Stimulated activated naive B cell treated with anti-CD40 and anti-IgM and Interleukin-4, amounts not matched to agents 10 μg/mL and 1 μg/mL and 100 μg/mL, for 72 hours (primary cell): Measurements from ENCODE around the gene POU6F2.

Source experiments
- ATAC-seq, 2 donors: fragments of 150-1000 bp; cut with Tn5 transposase; replicated peaks; 2 replicates each; pipeline ENCODE4 v1.10.0; 2021; ENCODE audit warnings: moderate library complexity in 1 of 2
- DNase-seq: peaks from one replicate; pipeline ENCODE4 v3.0.0; 2021
- H3K27ac Mint-ChIP-seq: one replicate; pipeline ENCODE4 v1.8.0; 2022; ENCODE audit warnings: mild to moderate bottlenecking, mixed read lengths
- H3K27me3 Mint-ChIP-seq, 2 donors: one replicate each; pipeline ENCODE4 v1.8.0; 2022; ENCODE audit warnings: mixed read lengths in 2 of 2
- H3K36me3 Mint-ChIP-seq, 2 donors: one replicate each; pipeline ENCODE4 v1.8.0; 2022; ENCODE audit warnings: mixed read lengths in 2 of 2, mild to moderate bottlenecking in 1 of 2
- H3K4me1 Mint-ChIP-seq, 2 donors: one replicate each; pipeline ENCODE4 v1.8.0; 2022; ENCODE audit warnings: mixed read lengths in 2 of 2, mild to moderate bottlenecking in 1 of 2
- H3K4me3 Mint-ChIP-seq, 2 donors: one replicate each; pipeline ENCODE4 v1.8.0; 2022; ENCODE audit warnings: mild to moderate bottlenecking in 2 of 2, mixed read lengths in 2 of 2, moderate library complexity in 1 of 2
- H3K9me3 Mint-ChIP-seq, 2 donors: one replicate each; pipeline ENCODE4 v1.8.0; 2022; ENCODE audit warnings: mixed read lengths in 2 of 2, mild to moderate bottlenecking in 1 of 2

Gene POU6F2

GRCh38 chr7:39394105-39394680 is 416.5 kb downstream of the POU6F2 start:
- no peak for ATAC-seq
- Mint-ChIP-seq H3K36me3 (no peaks in the 10 kb centered on the region), H3K4me3 (no peak overlapping the region), H3K4me1 (no peaks in the 10 kb centered on the region), H3K27me3 (peaks cover 26 to 28% of the 10 kb centered on the region in 2 donors), H3K9me3 (no peaks in the 10 kb centered on the region), H3K27ac (no peak overlapping the region)
- DNase-seq = no peak

DNA sequence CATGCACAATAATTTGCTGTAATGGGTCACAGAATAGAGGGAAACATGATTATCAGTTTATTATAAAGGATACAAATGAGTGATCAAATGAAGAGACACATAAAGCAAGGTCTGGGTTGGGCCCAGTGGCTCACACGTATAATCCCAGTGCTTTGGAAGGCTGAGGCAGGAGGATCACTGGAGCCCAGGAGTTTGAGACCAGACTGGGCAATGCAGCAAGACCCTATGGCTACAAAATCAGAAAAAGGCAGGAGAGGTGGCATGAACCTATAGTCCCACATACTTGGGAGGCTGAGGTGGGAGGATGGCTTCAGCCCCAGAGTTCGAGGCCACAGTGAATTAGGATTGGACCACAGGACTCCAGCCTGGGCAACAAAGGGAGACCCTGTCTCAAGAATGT is 421.7 kb downstream of the POU6F2 start:
- H3K27me3 Mint-ChIP-seq = peaks cover 26 to 28% of the 10 kb centered on the region in 2 donors
- no peak for ATAC-seq
- no peaks in the 10 kb centered on the region for H3K36me3 Mint-ChIP-seq
- H3K27ac Mint-ChIP-seq = no peak overlapping the region
- DNase-seq = no peak
- no peak overlapping the region for H3K4me3 Mint-ChIP-seq
- no peaks in the 10 kb centered on the region for H3K9me3 Mint-ChIP-seq
- H3K4me1 Mint-ChIP-seq = no peaks in the 10 kb centered on the region

DNA sequence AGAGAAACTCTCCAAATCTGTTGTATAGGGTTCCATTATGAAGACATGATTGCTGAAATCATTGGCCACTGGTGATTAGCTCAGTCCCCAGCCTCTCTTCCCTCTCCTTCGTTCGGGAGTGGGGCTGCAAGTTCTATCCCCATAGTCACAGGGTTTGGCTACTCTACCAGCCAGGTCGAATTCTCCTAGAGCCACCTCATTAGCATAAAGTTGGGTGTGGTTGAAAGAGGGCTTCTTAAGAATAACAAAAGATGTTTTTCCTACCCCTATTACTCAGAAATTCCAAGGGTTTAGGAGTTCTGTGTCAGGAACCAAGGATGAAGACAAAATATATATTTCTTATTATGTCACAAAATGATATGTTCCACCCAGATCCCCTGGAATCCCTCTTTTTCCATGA is 422.3 kb downstream of the POU6F2 start:
- H3K4me1 Mint-ChIP-seq = no peaks in the 10 kb centered on the region

GRCh38 chr7:39400836-39401235 is 423.1 kb downstream of the POU6F2 start:
- peaks cover 13 to 22% of the 10 kb centered on the region in 2 donors for H3K27me3 Mint-ChIP-seq
- DNase-seq (no peak), ATAC-seq (no peak)
- no peaks in the 10 kb centered on the region for H3K4me1 Mint-ChIP-seq
- H3K9me3 Mint-ChIP-seq = no peaks in the 10 kb centered on the region
- H3K4me3 Mint-ChIP-seq = no peak overlapping the region
- H3K36me3 Mint-ChIP-seq = no peaks in the 10 kb centered on the region
- H3K27ac Mint-ChIP-seq = no peak overlapping the region

More for the DNA sequence above, 422.3 kb downstream of the POU6F2 start:
- Mint-ChIP-seq H3K9me3 (no peaks in the 10 kb centered on the region), H3K27me3 (peaks cover 20 to 23% of the 10 kb centered on the region in 2 donors), H3K4me3 (no peak overlapping the region), H3K36me3 (no peaks in the 10 kb centered on the region), H3K27ac (no peak overlapping the region)
- no peak for DNase-seq
- ATAC-seq = no peak

DNA sequence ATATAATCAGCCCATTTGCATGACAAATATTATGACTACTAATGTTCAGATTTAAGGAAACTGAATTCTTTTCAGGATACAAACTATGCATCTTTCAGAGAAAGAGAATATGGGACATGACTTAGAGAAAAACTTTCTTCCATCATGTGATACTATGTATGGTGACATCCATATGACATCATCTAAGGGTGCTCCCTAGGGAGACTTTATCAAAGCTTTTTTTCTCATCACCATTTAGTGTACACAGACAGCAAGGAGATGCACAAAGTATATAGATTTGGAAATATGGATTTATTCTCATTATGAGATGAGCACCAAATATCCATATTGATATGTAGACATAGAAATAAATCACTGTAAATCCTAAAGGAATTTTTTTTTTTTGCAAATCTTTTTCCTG is 424.3 kb downstream of the POU6F2 start:
- Mint-ChIP-seq H3K27me3 (peaks cover 19 to 25% of the 10 kb centered on the region in 2 donors), H3K27ac (no peak overlapping the region), H3K36me3 (no peaks in the 10 kb centered on the region), H3K4me1 (no peaks in the 10 kb centered on the region), H3K4me3 (no peak overlapping the region), H3K9me3 (no peaks in the 10 kb centered on the region)
- no peak for DNase-seq
- ATAC-seq = no peak

- ATAC-seq (no peak), DNase-seq (no peak)
- no peak overlapping the region for H3K4me3 Mint-ChIP-seq
- H3K4me1 Mint-ChIP-seq = no peaks in the 10 kb centered on the region
- H3K9me3 Mint-ChIP-seq = no peaks in the 10 kb centered on the region
- no peaks in the 10 kb centered on the region for H3K36me3 Mint-ChIP-seq
- peaks cover 6 to 16% of the 10 kb centered on the region in 2 donors for H3K27me3 Mint-ChIP-seq
- H3K27ac Mint-ChIP-seq = no peak overlapping the region
Observed at GRCh38 chr7:39404907-39405306, 427.2 kb downstream of the POU6F2 start.

- Mint-ChIP-seq H3K27ac (no peak overlapping the region), H3K4me3 (no peak overlapping the region)
- no peak for ATAC-seq
Observed at GRCh38 chr7:39405581-39405980, 427.9 kb downstream of the POU6F2 start.

GRCh38 chr7:39406467-39406866 is 428.8 kb downstream of the POU6F2 start:
- Mint-ChIP-seq H3K4me1 (no peaks in the 10 kb centered on the region), H3K9me3 (no peaks in the 10 kb centered on the region), H3K27ac (no peak overlapping the region), H3K27me3 (peaks cover 6 to 16% of the 10 kb centered on the region in 2 donors), H3K36me3 (no peaks in the 10 kb centered on the region), H3K4me3 (no peak overlapping the region)
- ATAC-seq = no peak
- no peak for DNase-seq

More at GRCh38 chr7:39405581-39405980, 427.9 kb downstream of the POU6F2 start:
- peaks cover 6 to 16% of the 10 kb centered on the region in 2 donors for H3K27me3 Mint-ChIP-seq
- H3K9me3 Mint-ChIP-seq = no peaks in the 10 kb centered on the region
- no peak for DNase-seq
- no peaks in the 10 kb centered on the region for H3K4me1 Mint-ChIP-seq
- no peaks in the 10 kb centered on the region for H3K36me3 Mint-ChIP-seq

GRCh38 chr7:39407137-39407536 is 429.4 kb downstream of the POU6F2 start:
- no peaks in the 10 kb centered on the region for H3K36me3 Mint-ChIP-seq
- ATAC-seq (no peak), DNase-seq (no peak)
- H3K27me3 Mint-ChIP-seq = peaks cover 6 to 16% of the 10 kb centered on the region in 2 donors
- H3K4me1 Mint-ChIP-seq = no peaks in the 10 kb centered on the region
- no peak overlapping the region for H3K4me3 Mint-ChIP-seq
- H3K27ac Mint-ChIP-seq = no peak overlapping the region
- H3K9me3 Mint-ChIP-seq = no peaks in the 10 kb centered on the region

DNA sequence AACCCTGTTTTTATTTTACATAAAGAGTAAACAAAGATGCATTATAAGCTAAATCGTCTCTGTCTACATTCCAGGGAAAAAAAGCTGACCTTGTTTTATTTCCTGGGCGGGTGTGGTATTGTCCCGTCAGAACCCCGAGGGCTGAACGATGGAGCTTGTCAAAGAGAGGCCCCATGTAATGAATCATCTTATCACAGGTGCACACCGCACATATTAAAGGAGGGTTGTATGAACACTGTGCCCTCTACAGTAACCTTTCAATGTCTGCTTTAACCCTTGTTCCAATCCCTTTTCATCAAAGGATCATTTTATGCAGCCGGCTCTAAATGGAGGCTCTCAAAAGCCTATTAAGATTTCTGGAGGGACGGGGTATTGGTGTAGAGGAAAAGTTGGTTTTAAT is 430.0 kb downstream of the POU6F2 start:
- H3K27me3 Mint-ChIP-seq = peaks cover 6 to 16% of the 10 kb centered on the region in 2 donors
- no peaks in the 10 kb centered on the region for H3K36me3 Mint-ChIP-seq
- DNase-seq (no peak), ATAC-seq (no peak)
- H3K4me3 Mint-ChIP-seq = no peak overlapping the region
- no peaks in the 10 kb centered on the region for H3K9me3 Mint-ChIP-seq
- H3K27ac Mint-ChIP-seq = no peak overlapping the region
- no peaks in the 10 kb centered on the region for H3K4me1 Mint-ChIP-seq

GRCh38 chr7:39408906-39409305 is 431.2 kb downstream of the POU6F2 start:
- no peaks in the 10 kb centered on the region for H3K36me3 Mint-ChIP-seq
- H3K9me3 Mint-ChIP-seq = no peaks in the 10 kb centered on the region
- H3K27ac Mint-ChIP-seq = no peak overlapping the region
- H3K4me1 Mint-ChIP-seq = peaks cover under 1 to 3% of the 10 kb centered on the region in 2 donors
- ATAC-seq (no peak), DNase-seq (no peak)
- no peak overlapping the region for H3K4me3 Mint-ChIP-seq
- peaks cover 6 to 16% of the 10 kb centered on the region in 2 donors for H3K27me3 Mint-ChIP-seq

DNA sequence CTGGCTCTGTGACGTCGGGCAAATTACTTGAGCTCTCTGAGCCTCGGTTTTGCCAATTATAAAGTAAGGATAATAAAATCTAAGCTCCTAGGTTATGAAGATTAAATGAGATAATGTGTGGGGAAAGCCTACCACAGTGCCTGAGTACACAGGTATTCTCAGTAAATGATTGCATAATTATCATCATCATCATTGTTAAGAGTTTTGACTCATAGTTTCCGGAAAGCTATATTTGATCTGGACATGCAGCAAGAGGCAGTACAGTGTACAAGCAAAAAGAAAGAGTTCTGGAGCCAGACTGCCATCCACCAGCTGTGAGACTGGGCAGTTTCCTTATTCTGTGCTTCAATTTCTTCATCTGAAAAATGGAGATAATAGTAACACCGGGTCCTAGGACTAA is 432.9 kb downstream of the POU6F2 start:
- Mint-ChIP-seq H3K27me3 (peaks cover 6 to 15% of the 10 kb centered on the region in 2 donors), H3K9me3 (no peaks in the 10 kb centered on the region), H3K27ac (no peak overlapping the region), H3K4me3 (no peak overlapping the region), H3K4me1 (peaks cover 5 to 8% of the 10 kb centered on the region in 2 donors), H3K36me3 (no peaks in the 10 kb centered on the region)
- DNase-seq (no peak), ATAC-seq (no peak)

DNA sequence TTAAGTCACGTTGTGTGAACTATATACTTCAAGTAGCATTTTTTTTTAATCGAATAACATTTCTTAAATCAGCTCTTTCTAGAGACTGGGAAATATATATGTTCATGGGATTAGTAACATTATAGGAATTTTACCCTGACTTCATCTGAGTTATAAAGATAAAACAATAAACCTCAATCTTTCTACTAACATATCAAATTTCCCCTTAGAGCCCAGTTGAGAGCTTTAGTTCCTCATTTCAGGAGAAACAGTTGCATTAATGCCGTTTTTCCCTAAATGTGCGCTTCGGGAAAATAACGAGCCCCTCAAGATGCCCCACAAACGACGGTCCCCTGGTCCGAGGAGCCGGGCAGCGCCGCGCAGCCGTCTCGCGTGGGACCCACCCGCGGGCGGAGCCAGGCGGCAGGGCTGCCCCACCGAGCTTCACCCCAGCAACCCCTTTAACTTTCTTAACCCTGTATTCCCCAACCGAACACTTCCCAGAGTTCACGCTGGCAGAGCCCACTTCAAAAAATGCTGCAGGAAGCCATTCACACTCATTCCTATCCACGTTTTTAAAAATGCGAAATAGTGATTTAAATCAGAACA is 436.0 kb downstream of the POU6F2 start:
- Mint-ChIP-seq H3K9me3 (no peaks in the 10 kb centered on the region), H3K4me3 (peak overlapping the region; percentile 91 to 92), H3K27me3 (no peaks in the 10 kb centered on the region), H3K4me1 (peaks cover 5 to 8% of the 10 kb centered on the region in 2 donors), H3K27ac (peak overlapping the region; percentile 57), H3K36me3 (no peaks in the 10 kb centered on the region)
- ATAC-seq (peak in 1 of 2 donors; percentile 21), DNase-seq (no peak)

- Mint-ChIP-seq H3K4me3 (peak overlapping the region; percentile 91 to 92), H3K27me3 (no peaks in the 10 kb centered on the region), H3K4me1 (peaks cover 5 to 8% of the 10 kb centered on the region in 2 donors), H3K27ac (peak overlapping the region; percentile 57), H3K36me3 (no peaks in the 10 kb centered on the region), H3K9me3 (no peaks in the 10 kb centered on the region)
- DNase-seq (peak; percentile 39), ATAC-seq (peak; percentile 94 to 96)
Observed at GRCh38 chr7:39414224-39415035, 436.7 kb downstream of the POU6F2 start.
